Sigmoid colon (tissue), 7 donors: ENCODE results near the gene SPOP. TPM values are rescaled to one million over a fixed set of nuclear protein-coding genes. Genes with fewer than 3 reads are reported as not detected.

Experiments
- DNase-seq: peaks from one replicate; pipeline ENCODE4 v3.0.0-alpha.2; 2019
- H3K27ac ChIP-seq, 4 donors: fragments of 200-600 bp; sonication (generic); one replicate each; pipeline ENCODE4 v1.5.1; 2016 to 2019; ENCODE audit warnings: mild to moderate bottlenecking in 1 of 4
- H3K27me3 ChIP-seq, 3 donors: fragments of 200-600 bp; sonication (generic); one replicate each; pipeline ENCODE4 v1.5.1; 2019; ENCODE audit warnings: mild to moderate bottlenecking in 1 of 3
- H3K36me3 ChIP-seq, 4 donors: fragments of 200-600 bp; sonication (generic); one replicate each; pipeline ENCODE4 v1.5.1; 2016 to 2019
- H3K4me1 ChIP-seq, 4 donors: fragments of 200-600 bp; sonication (generic); one replicate each; pipeline ENCODE4 v1.5.1; 2017 to 2019
- H3K4me3 ChIP-seq, 4 donors: fragments of 200-600 bp; sonication (generic); one replicate each; pipeline ENCODE4 v1.5.1; 2017 to 2019; ENCODE audit warnings: mild to moderate bottlenecking in 2 of 4, moderate library complexity in 1 of 4
- H3K9me3 ChIP-seq, 4 donors: fragments of 200-600 bp in 3 of 4; sonication (generic) in 3 of 4; one replicate each; pipeline versions ENCODE4 v1.5.1 to v1.6.1; 2013 to 2019
- EP300 ChIP-seq, 4 donors: sonication (generic); formaldehyde crosslinking; IDR thresholded peaks; one replicate each; pipeline ENCODE4 v1.6.1; 2017; ENCODE audit warnings: antibody characterized with exemption in 4 of 4
- POLR2A ChIP-seq, 2 donors: fragments of 450-650 bp; IDR thresholded peaks; one replicate each; pipeline ENCODE4 v1.6.1; 2016; ENCODE audit warnings: antibody characterized with exemption in 2 of 2, mild to moderate bottlenecking in 2 of 2, moderate library complexity in 2 of 2
- POLR2AphosphoS5 ChIP-seq, 4 donors: sonication (generic); formaldehyde crosslinking; IDR thresholded peaks; one replicate each; pipeline ENCODE4 v1.6.1; 2017; ENCODE audit warnings: antibody characterized with exemption in 4 of 4
- WGBS, 2 donors: extraction: QIAGEN DNeasy Blood & Tissue Kit; methylation state at CpG; one replicate each; pipeline ENCODE4 v1.1.7; 2013; 5-methylcytosine and 5-hydroxymethylcytosine counted together
- intact Hi-C: fragments of 100-400 bp; cut with DNase I; formaldehyde crosslinking; loops from one replicate; pipeline ENCODE4 v1.15.1; 2023
- polyA plus RNA-seq, 3 donors: library from polyadenylated mRNA; stranded (reverse); fragments of 200-250 nt; gene quantifications; one replicate each; pipeline ENCODE4 v1.2.3, GENCODE V29; 2013
- total RNA-seq, 4 donors: library from RNA; depleted of rRNA; stranded (reverse); fragments of >200 nt; gene quantifications; one replicate each; pipeline ENCODE4 v1.1.0, GENCODE V29; 2016
- TF ChIP-seq, protein P1 (sequence below), 4 experiments: fragments of 450-650 bp in 3 of 4; fragments of 200-600 bp in 1 of 4; IDR thresholded peaks; one replicate each; pipeline ENCODE4 v1.5.1; 2016 to 2019; ENCODE audit warnings: antibody characterized with exemption in 4 of 4, mild to moderate bottlenecking in 3 of 4, moderate library complexity in 2 of 4
- donor health status: healthy with polysubstance abuse.
- donor health status: Bipolar disorder and iron deficiency.
- donor health status: healthy.

The SPOP gene
- total and polyA plus RNA-seq, 7 donors, result 33.0 to 332 (median 226) TPM

DNA sequence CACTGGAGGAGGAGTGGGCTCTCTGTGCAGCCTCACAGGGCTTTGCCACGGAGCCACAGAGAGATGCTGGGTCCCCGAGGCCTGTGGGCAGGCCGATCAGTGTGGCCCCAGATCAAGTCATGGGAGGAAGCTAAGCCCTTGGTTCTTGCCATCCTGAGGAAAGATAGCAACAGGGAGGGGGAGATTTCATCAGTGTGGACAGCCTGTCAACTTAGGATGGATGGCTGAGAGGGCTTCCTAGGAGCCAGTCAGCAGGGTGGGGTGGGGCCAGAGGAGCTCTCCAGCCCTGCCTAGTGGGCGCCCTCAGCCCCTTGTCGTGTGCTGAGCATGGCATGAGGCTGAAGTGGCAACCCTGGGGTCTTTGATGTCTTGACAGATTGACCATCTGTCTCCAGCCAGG lies 98.4 kb downstream of the SPOP start:
- H3K4me3 ChIP-seq, result no peak overlapping the region
- no peak for DNase-seq
- peak overlapping the region in 1 of 4 donors; percentile 23 for H3K27ac ChIP-seq
- H3K9me3 ChIP-seq, result no peaks in the 10 kb centered on the region
- H3K4me1 ChIP-seq, result peaks cover 0 to 46% (median 37%) of the 10 kb centered on the region in 4 donors
- no peaks in the 10 kb centered on the region for H3K27me3 ChIP-seq
- 85 to 88% methylated on average over 5 of the region's 5 CpGs for WGBS, 2 donors
- no peak for TF ChIP-seq EP300 (IDR thresholded peaks at IDR 0.05)
- TF ChIP-seq, protein P1, sequence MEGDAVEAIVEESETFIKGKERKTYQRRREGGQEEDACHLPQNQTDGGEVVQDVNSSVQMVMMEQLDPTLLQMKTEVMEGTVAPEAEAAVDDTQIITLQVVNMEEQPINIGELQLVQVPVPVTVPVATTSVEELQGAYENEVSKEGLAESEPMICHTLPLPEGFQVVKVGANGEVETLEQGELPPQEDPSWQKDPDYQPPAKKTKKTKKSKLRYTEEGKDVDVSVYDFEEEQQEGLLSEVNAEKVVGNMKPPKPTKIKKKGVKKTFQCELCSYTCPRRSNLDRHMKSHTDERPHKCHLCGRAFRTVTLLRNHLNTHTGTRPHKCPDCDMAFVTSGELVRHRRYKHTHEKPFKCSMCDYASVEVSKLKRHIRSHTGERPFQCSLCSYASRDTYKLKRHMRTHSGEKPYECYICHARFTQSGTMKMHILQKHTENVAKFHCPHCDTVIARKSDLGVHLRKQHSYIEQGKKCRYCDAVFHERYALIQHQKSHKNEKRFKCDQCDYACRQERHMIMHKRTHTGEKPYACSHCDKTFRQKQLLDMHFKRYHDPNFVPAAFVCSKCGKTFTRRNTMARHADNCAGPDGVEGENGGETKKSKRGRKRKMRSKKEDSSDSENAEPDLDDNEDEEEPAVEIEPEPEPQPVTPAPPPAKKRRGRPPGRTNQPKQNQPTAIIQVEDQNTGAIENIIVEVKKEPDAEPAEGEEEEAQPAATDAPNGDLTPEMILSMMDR (IDR thresholded peaks at IDR 0.05), result no peak
- intact Hi-C loops, result loop anchor here (5.0 kb wide), 2 partner anchors 33 to 98 kb away; partner anchors contain the start of gene SPOP
- H3K36me3 ChIP-seq, result peaks cover 0 to 8% (median 0%) of the 10 kb centered on the region in 4 donors

DNA sequence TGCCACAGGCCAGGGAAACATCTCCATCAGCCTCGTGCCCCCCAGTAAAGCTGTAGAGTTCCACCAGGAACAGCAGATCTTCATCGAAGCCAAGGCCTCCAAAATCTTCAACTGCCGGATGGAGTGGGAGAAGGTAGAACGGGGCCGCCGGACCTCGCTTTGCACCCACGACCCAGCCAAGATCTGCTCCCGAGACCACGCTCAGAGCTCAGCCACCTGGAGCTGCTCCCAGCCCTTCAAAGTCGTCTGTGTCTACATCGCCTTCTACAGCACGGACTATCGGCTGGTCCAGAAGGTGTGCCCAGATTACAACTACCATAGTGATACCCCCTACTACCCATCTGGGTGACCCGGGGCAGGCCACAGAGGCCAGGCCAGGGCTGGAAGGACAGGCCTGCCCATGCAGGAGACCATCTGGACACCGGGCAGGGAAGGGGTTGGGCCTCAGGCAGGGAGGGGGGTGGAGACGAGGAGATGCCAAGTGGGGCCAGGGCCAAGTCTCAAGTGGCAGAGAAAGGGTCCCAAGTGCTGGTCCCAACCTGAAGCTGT lies 98.9 kb downstream of the SPOP start:
- WGBS, 2 donors, result 83 to 91% methylated on average over 17 of the region's 17 CpGs
- no peak for TF ChIP-seq POLR2AphosphoS5 (IDR thresholded peaks at IDR 0.05)
- TF ChIP-seq POLR2A (IDR thresholded peaks at IDR 0.05), result no peak
- TF ChIP-seq, protein P1 (IDR thresholded peaks at IDR 0.05), result no peak
- TF ChIP-seq EP300 (IDR thresholded peaks at IDR 0.05), result no peak
- Histone ChIP-seq H3K36me3 (peaks cover 0 to 8% (median 0%) of the 10 kb centered on the region in 4 donors), H3K27ac (peak overlapping the region in 3 of 4 donors; percentile 87 to 96 (median 94)), H3K27me3 (no peaks in the 10 kb centered on the region), H3K4me1 (peaks cover 0 to 51% (median 42%) of the 10 kb centered on the region in 4 donors), H3K9me3 (no peaks in the 10 kb centered on the region), H3K4me3 (no peak overlapping the region)
- DNase-seq, result no peak
- intact Hi-C loops, result loop anchor here (5.0 kb wide), 2 partner anchors 33 to 98 kb away; partner anchors contain the start of gene SPOP

DNA sequence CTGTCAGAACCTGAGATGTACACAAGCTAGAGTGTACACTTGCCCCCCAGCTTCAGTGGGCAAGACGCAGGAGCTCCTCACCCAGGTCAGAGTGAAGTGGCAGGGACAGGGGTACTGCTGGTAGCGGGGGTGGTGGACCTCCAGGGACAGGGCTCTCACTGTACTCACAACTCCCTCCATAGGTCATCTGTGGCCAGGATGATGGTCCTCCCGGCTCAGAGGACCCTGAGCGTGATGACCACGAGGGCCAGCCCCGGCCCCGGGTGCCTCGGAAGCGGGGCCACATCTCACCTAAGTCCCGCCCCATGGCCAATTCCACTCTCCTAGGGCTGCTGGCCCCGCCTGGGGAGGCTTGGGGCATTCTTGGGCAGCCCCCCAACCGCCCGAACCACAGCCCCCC lies 99.5 kb downstream of the SPOP start:
- no peak overlapping the region for H3K4me3 ChIP-seq
- TF ChIP-seq POLR2A (IDR thresholded peaks at IDR 0.05) (no peak), EP300 (IDR thresholded peaks at IDR 0.05) (no peak), POLR2AphosphoS5 (IDR thresholded peaks at IDR 0.05) (no peak)
- TF ChIP-seq, protein P1 (IDR thresholded peaks at IDR 0.05), result no peak
- H3K9me3 ChIP-seq, result no peaks in the 10 kb centered on the region
- no peaks in the 10 kb centered on the region for H3K27me3 ChIP-seq
- peaks cover 0 to 8% (median 0%) of the 10 kb centered on the region in 4 donors for H3K36me3 ChIP-seq
- peak overlapping the region in 3 of 4 donors; percentile 87 to 96 (median 94) for H3K27ac ChIP-seq
- intact Hi-C loops, result loop anchor here (5.0 kb wide), 2 partner anchors 34 to 99 kb away; partner anchors contain the start of gene SPOP
- H3K4me1 ChIP-seq, result peaks cover 0 to 57% (median 49%) of the 10 kb centered on the region in 4 donors
- DNase-seq, result no peak
- WGBS, 2 donors, result 83 to 90% methylated on average over 13 of the region's 13 CpGs

- intact Hi-C loops, result loop anchor here (5.0 kb wide), 2 partner anchors 34 to 99 kb away; partner anchors contain the start of gene SPOP
- DNase-seq, result no peak
- no peak for TF ChIP-seq POLR2AphosphoS5 (IDR thresholded peaks at IDR 0.05)
- TF ChIP-seq, protein P1 (IDR thresholded peaks at IDR 0.05), result no peak
- TF ChIP-seq EP300 (IDR thresholded peaks at IDR 0.05), result no peak
- TF ChIP-seq POLR2A (IDR thresholded peaks at IDR 0.05), result no peak
- H3K27me3 ChIP-seq, result no peaks in the 10 kb centered on the region
- H3K4me1 ChIP-seq, result peaks cover 0 to 58% (median 51%) of the 10 kb centered on the region in 4 donors
- peak overlapping the region in 3 of 4 donors; percentile 81 to 85 (median 84) for H3K4me3 ChIP-seq
- H3K36me3 ChIP-seq, result peaks cover 0 to 8% (median 0%) of the 10 kb centered on the region in 4 donors
- peak overlapping the region; percentile 85 to 96 (median 90) for H3K27ac ChIP-seq
- 47 to 64% methylated on average over 4 of the region's 4 CpGs for WGBS, 2 donors
- no peaks in the 10 kb centered on the region for H3K9me3 ChIP-seq
Measured at GRCh38 chr17:49577963-49578362, 99.9 kb downstream of the SPOP start.
